ENCODE data around the gene SLCO4A1.

Gene SLCO4A1

DNA sequence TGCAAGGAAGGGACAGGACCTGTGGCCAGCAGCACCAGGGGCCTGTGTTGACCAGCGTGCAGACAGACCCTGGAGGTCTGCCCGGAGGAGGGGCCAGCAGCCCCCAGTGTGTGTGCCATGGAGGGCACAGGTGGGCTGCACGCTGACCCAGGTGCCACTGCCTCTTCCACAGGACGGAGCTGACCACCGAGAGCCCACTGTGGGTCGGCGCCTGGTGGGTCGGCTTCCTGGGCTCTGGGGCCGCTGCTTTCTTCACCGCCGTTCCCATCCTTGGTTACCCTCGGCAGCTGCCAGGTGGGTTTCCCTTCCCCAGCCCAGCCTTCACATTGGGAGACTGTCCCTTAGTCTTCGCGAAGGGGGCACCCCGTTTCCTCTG lies 17.9 kb downstream of the SLCO4A1 start:
- TF ChIP-seq, protein P1, sequence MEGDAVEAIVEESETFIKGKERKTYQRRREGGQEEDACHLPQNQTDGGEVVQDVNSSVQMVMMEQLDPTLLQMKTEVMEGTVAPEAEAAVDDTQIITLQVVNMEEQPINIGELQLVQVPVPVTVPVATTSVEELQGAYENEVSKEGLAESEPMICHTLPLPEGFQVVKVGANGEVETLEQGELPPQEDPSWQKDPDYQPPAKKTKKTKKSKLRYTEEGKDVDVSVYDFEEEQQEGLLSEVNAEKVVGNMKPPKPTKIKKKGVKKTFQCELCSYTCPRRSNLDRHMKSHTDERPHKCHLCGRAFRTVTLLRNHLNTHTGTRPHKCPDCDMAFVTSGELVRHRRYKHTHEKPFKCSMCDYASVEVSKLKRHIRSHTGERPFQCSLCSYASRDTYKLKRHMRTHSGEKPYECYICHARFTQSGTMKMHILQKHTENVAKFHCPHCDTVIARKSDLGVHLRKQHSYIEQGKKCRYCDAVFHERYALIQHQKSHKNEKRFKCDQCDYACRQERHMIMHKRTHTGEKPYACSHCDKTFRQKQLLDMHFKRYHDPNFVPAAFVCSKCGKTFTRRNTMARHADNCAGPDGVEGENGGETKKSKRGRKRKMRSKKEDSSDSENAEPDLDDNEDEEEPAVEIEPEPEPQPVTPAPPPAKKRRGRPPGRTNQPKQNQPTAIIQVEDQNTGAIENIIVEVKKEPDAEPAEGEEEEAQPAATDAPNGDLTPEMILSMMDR (IDR thresholded peaks at IDR 0.05; ENCODE audit: borderline replicate concordance, insufficient read depth, low read depth, low read length), result no peak

DNA sequence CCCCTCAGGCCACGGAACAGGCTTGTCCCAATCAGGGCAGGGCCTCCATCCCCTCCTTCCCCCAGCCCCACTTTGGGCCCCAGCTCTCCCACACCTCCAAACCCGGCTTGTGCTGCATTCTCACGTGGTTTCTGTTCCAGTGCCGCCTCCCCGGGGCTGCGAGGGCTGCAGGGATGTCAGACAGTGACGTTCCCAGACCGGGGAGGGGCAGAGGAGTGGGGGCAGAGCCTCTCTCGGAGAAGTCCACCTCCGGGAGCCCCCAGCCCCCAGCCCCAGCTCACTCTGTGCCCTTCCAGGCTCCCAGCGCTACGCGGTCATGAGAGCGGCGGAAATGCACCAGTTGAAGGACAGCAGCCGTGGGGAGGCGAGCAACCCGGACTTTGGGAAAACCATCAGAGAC lies 18.5 kb downstream of the SLCO4A1 start:
- TF ChIP-seq, protein P1 (IDR thresholded peaks at IDR 0.05; ENCODE audit: borderline replicate concordance, insufficient read depth, low read depth, low read length), result no peak
- H3K4me3 ChIP-seq (ENCODE audit: low read depth, low read length), result no peak overlapping the region

More for the DNA sequence above, 17.9 kb downstream of the SLCO4A1 start:
- no peak overlapping the region for H3K4me3 ChIP-seq (ENCODE audit: low read depth, low read length)

DNA sequence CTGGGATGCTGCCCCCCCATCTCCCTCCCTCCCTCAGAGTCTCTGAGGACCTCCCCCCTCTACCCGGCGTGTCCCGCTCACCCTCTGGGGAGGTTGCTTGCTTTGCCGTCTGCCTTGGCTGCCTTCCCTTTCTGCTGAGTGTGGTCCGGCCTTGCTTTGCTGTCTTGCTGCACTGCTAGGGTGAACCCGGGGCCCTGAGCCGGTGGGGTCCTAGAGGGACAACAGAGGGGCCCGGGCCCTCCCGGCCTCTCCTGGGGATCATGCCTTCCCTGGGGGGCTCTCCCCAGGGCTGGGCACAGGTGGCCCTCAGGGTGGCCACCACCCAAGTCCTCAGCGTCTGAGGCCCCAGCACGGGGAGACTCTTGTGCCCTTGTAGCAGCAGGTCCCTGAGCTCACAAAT lies 19.3 kb downstream of the SLCO4A1 start:
- TF ChIP-seq, protein P1 (IDR thresholded peaks at IDR 0.05; ENCODE audit: borderline replicate concordance, insufficient read depth, low read depth, low read length), result no peak

DNA sequence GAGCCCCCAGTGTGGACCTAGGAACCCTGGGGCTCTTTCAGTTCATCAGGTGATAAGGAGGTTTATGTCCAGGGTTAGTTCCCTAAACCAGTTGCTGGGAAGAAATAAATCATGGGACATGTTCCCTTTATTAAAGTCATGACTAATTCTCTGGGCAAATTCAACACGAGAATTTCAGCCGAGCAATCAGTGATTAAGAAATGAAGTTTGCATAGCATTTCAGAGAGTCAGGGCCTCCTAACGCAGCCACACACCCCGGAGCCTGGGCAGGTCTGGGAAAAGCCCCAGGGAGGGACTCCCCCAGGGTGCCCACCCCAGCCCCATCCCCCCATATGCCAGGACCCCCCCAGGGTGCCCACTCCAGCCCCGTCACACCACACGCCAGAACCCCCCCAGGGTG lies 20.1 kb downstream of the SLCO4A1 start:
- TF ChIP-seq, protein P1 (IDR thresholded peaks at IDR 0.05; ENCODE audit: borderline replicate concordance, insufficient read depth, low read depth, low read length), result no peak

More for the DNA sequence above, 19.3 kb downstream of the SLCO4A1 start:
- H3K4me3 ChIP-seq (ENCODE audit: low read depth, low read length), result no peak overlapping the region

DNA sequence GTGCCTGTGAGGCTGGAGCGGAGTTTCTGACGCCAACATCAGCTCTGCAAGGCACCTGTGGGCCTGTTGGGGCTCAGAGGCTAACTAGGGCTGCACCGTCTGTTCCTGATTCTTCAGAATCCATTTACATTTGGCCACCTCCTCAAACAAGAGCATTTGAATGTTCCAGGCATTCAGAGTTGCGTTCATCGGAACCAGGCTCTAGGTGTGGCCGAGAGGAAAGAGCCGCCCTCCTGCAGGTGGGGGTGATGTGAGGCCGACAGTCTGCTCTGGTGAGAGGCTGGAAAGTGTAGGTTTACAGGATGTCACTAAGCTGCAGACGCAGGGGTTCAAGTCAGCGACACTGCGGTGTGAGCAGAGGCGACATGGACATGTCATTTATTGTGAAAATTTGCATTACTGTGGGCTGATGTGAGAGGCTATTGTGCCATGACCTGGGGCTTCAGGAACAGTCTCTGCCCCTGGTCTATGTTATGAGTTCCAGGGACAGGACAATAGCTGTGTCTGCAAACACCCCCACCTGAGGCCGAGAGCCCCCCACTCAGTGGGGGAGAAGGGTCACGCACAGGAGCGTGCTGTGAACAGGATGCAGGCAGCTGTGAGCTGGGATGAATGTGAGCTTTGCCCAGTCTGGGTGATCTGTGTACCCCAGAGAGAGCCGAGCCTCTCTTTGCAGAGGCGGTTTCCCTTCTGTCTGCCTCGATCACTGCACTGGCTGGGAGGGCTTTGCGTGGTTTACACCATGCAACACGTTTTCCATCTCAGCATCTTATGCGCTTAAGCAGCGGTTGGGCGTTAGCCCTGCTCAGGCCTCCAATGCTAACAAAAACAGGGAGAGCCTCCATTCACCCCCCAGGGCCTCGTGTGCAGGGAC lies 21.1 kb downstream of the SLCO4A1 start:
- H3K4me3 ChIP-seq (ENCODE audit: low read depth, low read length), result no peak overlapping the region
- TF ChIP-seq, protein P1 (IDR thresholded peaks at IDR 0.05; ENCODE audit: borderline replicate concordance, insufficient read depth, low read depth, low read length), result no peak

More for the DNA sequence above, 20.1 kb downstream of the SLCO4A1 start:
- H3K4me3 ChIP-seq (ENCODE audit: low read depth, low read length), result no peak overlapping the region

DNA sequence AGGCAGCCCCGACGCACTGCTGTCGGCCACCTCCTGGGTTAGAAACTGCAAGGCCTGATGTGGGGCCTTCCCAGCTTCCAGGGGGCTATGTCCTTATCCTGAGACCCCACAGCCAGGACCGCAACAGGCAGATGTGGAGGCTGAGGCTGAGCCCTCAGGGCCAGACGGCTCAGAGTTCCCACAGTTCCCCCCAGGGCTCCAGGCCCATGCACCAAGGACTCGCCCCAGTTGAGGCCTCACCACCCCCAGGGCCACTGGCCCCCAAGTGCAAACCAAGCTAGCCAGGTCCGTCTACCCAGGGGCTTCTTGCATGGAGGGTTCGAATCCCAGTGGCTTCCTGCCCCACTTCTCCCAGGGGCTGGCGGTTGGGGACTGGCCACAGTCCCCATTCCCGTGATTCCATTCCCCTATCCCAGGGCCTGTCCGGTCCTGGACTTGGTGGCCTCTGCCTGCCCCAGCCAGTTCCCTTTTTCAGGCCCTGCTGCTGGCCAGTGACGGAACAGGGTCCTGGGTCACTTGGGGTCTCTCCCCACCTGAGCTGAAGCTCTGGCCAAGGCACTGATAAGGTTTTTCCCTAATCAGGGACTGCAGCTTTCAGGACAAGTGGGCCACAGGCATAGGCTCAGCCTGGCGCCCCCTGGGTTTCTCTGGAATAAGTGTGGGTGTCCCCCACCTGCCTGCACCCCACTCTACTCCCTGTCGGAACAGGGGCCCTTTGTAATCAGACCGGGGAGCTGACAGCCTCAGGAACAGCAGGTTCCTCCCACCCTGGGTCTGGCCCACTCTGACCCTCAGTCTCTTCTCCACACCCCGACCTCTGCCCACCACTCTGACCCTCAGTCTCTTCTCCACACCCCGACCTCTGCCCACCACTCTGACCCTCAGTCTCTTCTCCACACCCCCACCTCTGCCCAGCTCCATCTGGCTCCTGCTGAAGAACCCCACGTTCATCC lies 22.0 kb downstream of the SLCO4A1 start:
- TF ChIP-seq, protein P1 (IDR thresholded peaks at IDR 0.05; ENCODE audit: borderline replicate concordance, insufficient read depth, low read depth, low read length), result no peak
- no peak overlapping the region for H3K4me3 ChIP-seq (ENCODE audit: low read depth, low read length)

Data from GM12875 (cell line).